CD4-positive, alpha-beta T cell treated with Interleukin-4 for 1 hour (primary cell): ENCODE results near the gene SLC39A9.
"Not testable (repeated sequence)": the region's sequence is repeated elsewhere in the genome, so short reads cannot be mapped to it uniquely, and the experiment has no call there.

ENCODE experiments used
- DNase-seq, 2 donors: peaks; one replicate each; pipeline ENCODE4 v3.0.0-alpha.2; 2020 to 2022

SLC39A9 gene

GRCh38 chr14:69372146-69372545 lies 26.3 kb upstream of the SLC39A9 start:
- DNase-seq: no peak

GRCh38 chr14:69373104-69373503 lies 25.4 kb upstream of the SLC39A9 start:
- DNase-seq: no peak

GRCh38 chr14:69374235-69374634 lies 24.3 kb upstream of the SLC39A9 start:
- DNase-seq: no peak

GRCh38 chr14:69375182-69375581 lies 23.3 kb upstream of the SLC39A9 start:
- DNase-seq: no peak

- no peak for DNase-seq
Observed at GRCh38 chr14:69375722-69376121, 22.8 kb upstream of the SLC39A9 start.

- no peak for DNase-seq
Observed at GRCh38 chr14:69376439-69376838, 22.1 kb upstream of the SLC39A9 start.

GRCh38 chr14:69378274-69378673 lies 20.2 kb upstream of the SLC39A9 start:
- no peak for DNase-seq

- DNase-seq: no peak
Observed at GRCh38 chr14:69387311-69387710, 11.2 kb upstream of the SLC39A9 start.

- DNase-seq: not testable (repeated sequence)
Observed at GRCh38 chr14:69391400-69391799, 7.1 kb upstream of the SLC39A9 start.

GRCh38 chr14:69392481-69392880 lies 6.0 kb upstream of the SLC39A9 start:
- no peak for DNase-seq

- DNase-seq: no peak
Observed at GRCh38 chr14:69395929-69396328, 2.6 kb upstream of the SLC39A9 start.

- no peak for DNase-seq
Observed at GRCh38 chr14:69398818-69399210, 322 bp downstream of the SLC39A9 start.

- no peak for DNase-seq
Observed at GRCh38 chr14:69399750-69400149, 1.3 kb downstream of the SLC39A9 start.

- DNase-seq: no peak
Observed at GRCh38 chr14:69400154-69400553, 1.7 kb downstream of the SLC39A9 start.

GRCh38 chr14:69401841-69402240 lies 3.3 kb downstream of the SLC39A9 start:
- DNase-seq: no peak

GRCh38 chr14:69404478-69404877 lies 6.0 kb downstream of the SLC39A9 start:
- DNase-seq: no peak

- no peak for DNase-seq
Observed at GRCh38 chr14:69404883-69405282, 6.4 kb downstream of the SLC39A9 start.

GRCh38 chr14:69405762-69406161 lies 7.3 kb downstream of the SLC39A9 start:
- no peak for DNase-seq

- DNase-seq: no peak
Observed at GRCh38 chr14:69408331-69408960, 10.0 kb downstream of the SLC39A9 start.

GRCh38 chr14:69413483-69413882 lies 15.0 kb downstream of the SLC39A9 start:
- DNase-seq: no peak

GRCh38 chr14:69416087-69416486 lies 17.6 kb downstream of the SLC39A9 start:
- not testable (repeated sequence) for DNase-seq

GRCh38 chr14:69423279-69423678 lies 24.8 kb downstream of the SLC39A9 start:
- DNase-seq: no peak

GRCh38 chr14:69424149-69424923 lies 25.8 kb downstream of the SLC39A9 start:
- no peak for DNase-seq

- no peak for DNase-seq
Observed at GRCh38 chr14:69427596-69427995, 29.1 kb downstream of the SLC39A9 start.
